C4-2B (cell line): ENCODE measurements around the gene AEBP1.

Source experiments
- H3K27ac ChIP-seq: fragments of 450-650 bp; 2 replicates; pipeline ENCODE4 v1.5.1; 2017
- CTCF ChIP-seq: fragments of 450-650 bp; conservative IDR thresholded peaks from 2 replicates; pipeline ENCODE4 v1.5.1; 2017; ENCODE audit warnings: mild to moderate bottlenecking
- ZFX ChIP-seq: fragments of 450-650 bp; IDR thresholded peaks from 2 replicates; pipeline ENCODE4 v1.6.1; 2017

Gene AEBP1

GRCh38 chr7:44060091-44060947 lies 43.8 kb upstream of the AEBP1 start:
- H3K27ac ChIP-seq = no peak overlapping the region
- TF ChIP-seq CTCF (no peak), ZFX (no peak)

GRCh38 chr7:44060948-44061644 lies 43.0 kb upstream of the AEBP1 start:
- no peak overlapping the region for H3K27ac ChIP-seq
- TF ChIP-seq ZFX (no peak), CTCF (no peak)

DNA sequence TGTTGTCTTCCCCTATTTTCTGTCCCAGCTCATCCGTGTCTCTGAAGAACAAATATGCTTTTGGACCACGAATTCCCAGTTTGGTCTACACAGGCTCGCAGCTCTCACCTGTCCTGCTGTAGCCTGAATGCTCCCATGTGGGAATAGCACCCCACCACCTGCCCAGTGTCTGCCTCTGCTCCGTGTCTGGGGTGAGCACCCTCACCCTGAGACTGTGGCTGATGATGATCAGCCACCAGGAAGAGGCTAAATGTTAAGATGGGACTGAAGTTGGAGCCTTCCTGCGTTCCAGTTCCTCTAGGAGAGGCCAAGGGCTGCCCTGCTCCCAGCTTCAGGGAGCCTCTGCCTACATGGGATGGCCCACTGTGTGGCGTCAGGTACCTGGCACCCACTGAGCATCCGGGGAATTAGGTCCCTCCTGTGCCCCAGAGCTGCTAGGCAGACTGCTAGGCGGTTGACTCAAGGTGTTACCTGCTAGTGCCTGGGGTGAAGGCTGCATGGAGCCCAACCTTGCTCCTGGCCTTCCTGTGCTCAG lies 42.4 kb upstream of the AEBP1 start:
- H3K27ac ChIP-seq = peak overlapping the region; percentile 42
- TF ChIP-seq CTCF (no peak), ZFX (no peak)

DNA sequence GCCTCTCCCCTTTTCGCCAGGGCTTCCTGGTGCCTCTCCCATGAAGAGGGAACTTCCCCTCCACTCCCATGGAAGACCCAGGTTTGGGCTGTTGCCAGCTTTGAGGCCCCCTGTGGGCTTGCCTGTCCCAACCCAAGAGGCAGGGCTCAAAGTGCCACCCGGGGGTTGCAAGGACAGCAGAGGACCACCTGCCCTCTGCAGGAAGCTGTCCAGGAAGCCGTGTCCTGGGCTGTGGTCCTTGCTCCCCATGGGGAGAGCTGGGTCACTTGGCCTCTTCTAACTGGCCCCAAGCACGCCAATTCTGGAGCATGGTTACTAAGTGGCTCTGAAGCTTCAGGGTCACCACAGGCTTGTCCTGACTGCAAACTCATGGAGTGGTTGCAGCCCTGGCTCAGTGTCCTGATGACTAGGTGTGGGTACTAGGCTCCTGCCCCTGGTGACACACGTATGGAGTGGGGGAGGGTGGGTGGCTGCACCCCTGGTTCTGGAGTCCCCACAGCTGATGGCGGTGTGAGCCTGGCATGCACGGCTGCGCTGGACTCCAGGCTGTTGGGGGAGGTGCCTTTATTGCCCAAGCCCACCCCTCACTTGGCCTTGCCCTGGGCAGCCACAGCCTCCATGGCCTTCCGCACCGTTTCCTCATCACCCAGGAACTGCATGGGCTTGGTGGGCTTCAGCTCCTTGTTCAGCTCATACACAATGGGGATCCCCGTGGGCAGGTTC lies 41.8 kb upstream of the AEBP1 start:
- no peak for TF ChIP-seq ZFX
- TF ChIP-seq CTCF = no peak
- H3K27ac ChIP-seq = peak overlapping the region; percentile 42

DNA sequence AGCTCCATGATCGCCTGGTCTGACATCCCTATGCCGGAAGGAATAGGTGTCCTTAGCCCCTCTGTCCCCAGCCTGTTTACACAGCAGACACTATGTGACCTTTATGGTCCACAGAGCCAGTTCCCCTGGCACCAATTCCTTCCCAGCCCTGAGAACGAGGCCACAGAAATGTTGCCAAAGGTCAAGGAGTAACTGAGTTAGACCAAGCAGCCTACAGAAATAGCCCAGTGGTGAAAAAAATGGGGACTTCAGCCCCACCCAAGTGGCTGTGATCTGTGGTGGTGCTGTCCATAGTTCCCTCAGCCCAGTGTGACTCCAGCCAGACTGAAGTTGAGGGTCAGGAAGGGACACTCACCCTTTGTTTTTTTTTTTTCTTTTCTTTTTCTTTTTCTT lies 41.2 kb upstream of the AEBP1 start:
- no peak for TF ChIP-seq CTCF
- TF ChIP-seq ZFX = no peak
- H3K27ac ChIP-seq = peak overlapping the region; percentile 42

GRCh38 chr7:44063547-44063893 lies 40.6 kb upstream of the AEBP1 start:
- H3K27ac ChIP-seq = peak overlapping the region; percentile 42; the same call in 1 of the 2 replicates
- TF ChIP-seq ZFX (no peak), CTCF (no peak)
